ENCODE measurements around the gene ITSN2. TPM values are rescaled to one million over a fixed set of nuclear protein-coding genes. Genes with fewer than 3 reads are reported as not detected.

The ITSN2 gene
- total RNA-seq, 1 donor from 2014 or later, result 19.6 TPM

DNA sequence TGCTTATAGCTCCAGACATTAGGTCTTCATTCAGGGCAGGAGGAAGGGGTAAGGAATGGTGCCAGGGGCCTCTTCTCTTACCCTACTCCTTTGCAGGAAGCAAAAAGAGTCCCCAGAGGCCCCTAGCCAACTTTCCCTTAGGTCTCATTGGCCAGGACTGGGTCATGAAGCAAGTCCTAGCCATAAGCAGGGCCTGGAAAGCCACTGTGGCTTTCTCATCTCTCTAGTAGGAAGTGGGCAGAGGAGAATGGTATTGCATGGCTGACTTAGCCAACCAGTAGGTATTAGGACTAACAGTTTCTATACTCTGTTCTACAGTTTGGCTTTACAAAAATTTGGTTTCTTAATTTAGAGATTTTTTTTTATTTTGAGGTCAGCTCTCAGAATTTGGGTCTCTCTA is 180.7 kb downstream of the ITSN2 start:
- H3K27me3 Mint-ChIP-seq (ENCODE audit: low read depth), result no peaks in the 10 kb centered on the region
- no peaks in the 10 kb centered on the region for H3K36me3 Mint-ChIP-seq
- no peak overlapping the region for H3K27ac Mint-ChIP-seq
- no peaks in the 10 kb centered on the region for H3K9me3 Mint-ChIP-seq
- H3K4me3 Mint-ChIP-seq, result no peak overlapping the region
- no peak for DNase-seq (ENCODE audit: low spot score in 2 of 2, unreplicated experiment in 2 of 2)
- no peaks in the 10 kb centered on the region for H3K4me1 Mint-ChIP-seq
- TF ChIP-seq, protein P1, sequence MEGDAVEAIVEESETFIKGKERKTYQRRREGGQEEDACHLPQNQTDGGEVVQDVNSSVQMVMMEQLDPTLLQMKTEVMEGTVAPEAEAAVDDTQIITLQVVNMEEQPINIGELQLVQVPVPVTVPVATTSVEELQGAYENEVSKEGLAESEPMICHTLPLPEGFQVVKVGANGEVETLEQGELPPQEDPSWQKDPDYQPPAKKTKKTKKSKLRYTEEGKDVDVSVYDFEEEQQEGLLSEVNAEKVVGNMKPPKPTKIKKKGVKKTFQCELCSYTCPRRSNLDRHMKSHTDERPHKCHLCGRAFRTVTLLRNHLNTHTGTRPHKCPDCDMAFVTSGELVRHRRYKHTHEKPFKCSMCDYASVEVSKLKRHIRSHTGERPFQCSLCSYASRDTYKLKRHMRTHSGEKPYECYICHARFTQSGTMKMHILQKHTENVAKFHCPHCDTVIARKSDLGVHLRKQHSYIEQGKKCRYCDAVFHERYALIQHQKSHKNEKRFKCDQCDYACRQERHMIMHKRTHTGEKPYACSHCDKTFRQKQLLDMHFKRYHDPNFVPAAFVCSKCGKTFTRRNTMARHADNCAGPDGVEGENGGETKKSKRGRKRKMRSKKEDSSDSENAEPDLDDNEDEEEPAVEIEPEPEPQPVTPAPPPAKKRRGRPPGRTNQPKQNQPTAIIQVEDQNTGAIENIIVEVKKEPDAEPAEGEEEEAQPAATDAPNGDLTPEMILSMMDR (IDR thresholded peaks at IDR 0.05; ENCODE audit: unreplicated experiment), result no peak

DNA sequence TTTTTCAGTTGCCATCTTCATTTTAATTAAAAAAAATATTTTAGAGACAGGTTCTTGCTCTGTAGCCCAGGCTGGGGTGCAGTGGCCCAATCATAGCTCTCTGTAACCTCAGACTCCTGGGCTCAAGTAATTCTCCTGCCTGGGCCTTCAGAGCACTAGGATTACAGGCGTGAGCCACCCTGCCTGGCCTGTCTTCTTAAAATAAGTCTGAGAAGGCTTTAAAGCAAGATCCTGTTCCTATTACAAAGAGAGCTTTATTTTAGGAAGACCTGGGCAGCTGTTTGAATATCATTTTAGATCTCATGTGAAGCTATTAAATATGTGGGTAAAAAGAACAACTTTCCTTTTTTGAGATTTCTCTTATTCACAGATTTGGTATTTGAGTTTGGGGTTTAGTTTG is 184.0 kb downstream of the ITSN2 start:
- H3K36me3 Mint-ChIP-seq, result peaks cover 4% of the 10 kb centered on the region
- no peak overlapping the region for H3K27ac Mint-ChIP-seq
- no peaks in the 10 kb centered on the region for H3K4me1 Mint-ChIP-seq
- TF ChIP-seq, protein P1 (IDR thresholded peaks at IDR 0.05; ENCODE audit: unreplicated experiment), result no peak
- H3K27me3 Mint-ChIP-seq (ENCODE audit: low read depth), result no peaks in the 10 kb centered on the region
- no peak for DNase-seq (ENCODE audit: low spot score in 2 of 2, unreplicated experiment in 2 of 2)
- peaks cover 11% of the 10 kb centered on the region for H3K9me3 Mint-ChIP-seq
- H3K4me3 Mint-ChIP-seq, result no peak overlapping the region

DNA sequence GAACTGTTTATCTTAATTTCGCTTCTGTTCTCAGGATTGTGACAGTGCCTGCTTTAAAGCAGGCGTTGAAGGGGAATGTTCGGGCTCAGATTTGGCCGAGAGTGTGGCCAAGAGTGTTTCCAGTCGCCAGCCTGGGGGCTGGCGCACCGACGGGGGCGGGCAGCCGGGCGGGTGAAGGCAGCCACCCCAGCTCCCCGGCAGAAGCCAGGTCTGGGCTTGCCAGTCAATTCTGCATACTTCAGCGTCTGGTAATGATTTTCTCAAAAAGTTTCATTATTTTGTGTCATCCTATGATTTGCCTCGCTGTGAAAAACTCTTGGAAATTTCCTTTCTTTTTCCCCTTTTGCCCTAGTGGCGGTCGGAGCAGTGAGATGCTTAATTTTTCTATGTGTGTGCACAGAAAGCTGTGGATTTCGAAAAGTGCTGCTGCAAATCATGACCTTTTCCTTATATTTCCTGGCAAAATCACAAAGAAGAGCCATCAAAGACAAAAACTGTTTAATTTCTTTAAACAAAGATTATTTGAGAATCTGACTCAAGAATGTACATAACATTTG is 184.6 kb downstream of the ITSN2 start:
- H3K9me3 Mint-ChIP-seq, result peaks cover 11% of the 10 kb centered on the region
- no peaks in the 10 kb centered on the region for H3K27me3 Mint-ChIP-seq (ENCODE audit: low read depth)
- H3K27ac Mint-ChIP-seq, result no peak overlapping the region
- H3K36me3 Mint-ChIP-seq, result peaks cover 4% of the 10 kb centered on the region
- TF ChIP-seq, protein P1 (IDR thresholded peaks at IDR 0.05; ENCODE audit: unreplicated experiment), result no peak
- H3K4me3 Mint-ChIP-seq, result no peak overlapping the region
- H3K4me1 Mint-ChIP-seq, result no peaks in the 10 kb centered on the region
- no peak for DNase-seq (ENCODE audit: low spot score in 2 of 2, unreplicated experiment in 2 of 2)

DNA sequence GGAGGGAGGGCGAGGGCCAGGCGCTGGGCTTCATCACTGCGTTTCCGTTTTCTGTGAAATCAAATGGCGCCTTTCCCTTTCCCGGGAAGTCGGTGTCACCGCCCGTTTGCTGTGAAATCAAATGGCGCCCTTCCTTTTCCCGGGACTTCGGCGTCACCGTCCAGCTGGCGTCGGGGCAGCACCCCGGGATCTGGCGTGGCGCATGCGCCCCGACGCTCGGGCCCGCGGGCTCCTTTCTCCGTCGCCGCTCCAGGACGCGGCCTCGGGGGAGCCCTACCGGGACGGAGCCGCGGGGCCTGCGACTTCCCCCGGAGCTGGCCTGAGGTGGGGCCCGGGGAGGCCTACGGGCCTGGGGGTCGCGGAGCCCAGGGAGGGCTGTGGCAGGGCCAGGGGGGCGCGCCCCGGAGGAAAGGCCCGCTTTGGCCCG is 185.5 kb downstream of the ITSN2 start, which contains the start of gene FAM228A:
Gene FAM228A, plus strand, starts transcription at position 203 of the 427 bp plus-strand sequence. CDS start 428 bp downstream, outside the sequence.
- Mint-ChIP-seq H3K27me3 (ENCODE audit: low read depth) (no peaks in the 10 kb centered on the region), H3K9me3 (peaks cover 11% of the 10 kb centered on the region), H3K4me1 (no peaks in the 10 kb centered on the region), H3K27ac (no peak within 1 kb of the TSS), H3K4me3 (no peak within 1 kb of the TSS), H3K36me3 (peaks cover 4% of the 10 kb centered on the region)
- DNase-seq (ENCODE audit: low spot score in 2 of 2, unreplicated experiment in 2 of 2), result no peak
- TF ChIP-seq, protein P1 (IDR thresholded peaks at IDR 0.05; ENCODE audit: unreplicated experiment), result no peak

- DNase-seq (ENCODE audit: low spot score in 2 of 2, unreplicated experiment in 2 of 2), result no peak
- TF ChIP-seq, protein P1 (IDR thresholded peaks at IDR 0.05; ENCODE audit: unreplicated experiment), result no peak
- no peaks in the 10 kb centered on the region for H3K4me1 Mint-ChIP-seq
- H3K27me3 Mint-ChIP-seq (ENCODE audit: low read depth), result no peaks in the 10 kb centered on the region
- H3K9me3 Mint-ChIP-seq, result peaks cover 9% of the 10 kb centered on the region
- H3K36me3 Mint-ChIP-seq, result peaks cover 3% of the 10 kb centered on the region
- no peak overlapping the region for H3K4me3 Mint-ChIP-seq
- H3K27ac Mint-ChIP-seq, result no peak overlapping the region
Measured at GRCh38 chr2:24169023-24169422, 191.3 kb downstream of the ITSN2 start.
